Measurements from ENCODE around the gene DVL3.

- TF ChIP-seq POLR2A (IDR thresholded peaks at IDR 0.05; ENCODE audit: extremely low read depth, insufficient read length) (no peak), CTCF (IDR thresholded peaks at IDR 0.05; ENCODE audit: low read depth, low read length) (no peak), MAX (IDR thresholded peaks at IDR 0.05; ENCODE audit: low read depth, low read length) (no peak), MYC (IDR thresholded peaks at IDR 0.05; ENCODE audit: low read depth, low read length) (no peak)
These were observed 29.5 kb downstream of the DVL3 start for GRCh38 chr3:184184546-184185230.
